Kidney epithelial cell (primary cell): Measurements from ENCODE around the gene VWA5B1. TPM values are rescaled to one million over a fixed set of nuclear protein-coding genes. Genes with fewer than 3 reads are reported as not detected.

Experiments used
- DNase-seq: peaks from one replicate; pipeline ENCODE4 v3.0.0-alpha.2; 2010; ENCODE audit warnings: low read depth
- H3K27me3 ChIP-seq: 2 replicates; pipeline ENCODE4 v1.6.0; 2011; ENCODE audit warnings: low read length; ENCODE audit not compliant: control insufficient read depth, insufficient read depth
- H3K36me3 ChIP-seq: 2 replicates; pipeline ENCODE4 v1.5.1; 2011; ENCODE audit warnings: low read length; ENCODE audit not compliant: control insufficient read depth, insufficient read depth
- H3K4me3 ChIP-seq: 2 replicates; pipeline ENCODE4 v1.5.1; 2011; ENCODE audit warnings: low read depth, mild to moderate bottlenecking, control low read depth, low read length
- total RNA-seq: library from RNA; depleted of rRNA; stranded (reverse); fragments of >200 nt; gene quantifications from 2 replicates; pipeline ENCODE4 v1.2.3, GENCODE V29; 2015
- TF ChIP-seq, protein P1 (sequence below): IDR thresholded peaks from 2 replicates; pipeline ENCODE4 v1.5.1; 2011; ENCODE audit warnings: mild to moderate bottlenecking, moderate library complexity, low read length, control low read depth, inconsistent platforms; ENCODE audit not compliant: insufficient read depth, poor library complexity, severe bottlenecking

VWA5B1 gene
- total RNA-seq, 1 donor from 2014 or later, result not detected

DNA sequence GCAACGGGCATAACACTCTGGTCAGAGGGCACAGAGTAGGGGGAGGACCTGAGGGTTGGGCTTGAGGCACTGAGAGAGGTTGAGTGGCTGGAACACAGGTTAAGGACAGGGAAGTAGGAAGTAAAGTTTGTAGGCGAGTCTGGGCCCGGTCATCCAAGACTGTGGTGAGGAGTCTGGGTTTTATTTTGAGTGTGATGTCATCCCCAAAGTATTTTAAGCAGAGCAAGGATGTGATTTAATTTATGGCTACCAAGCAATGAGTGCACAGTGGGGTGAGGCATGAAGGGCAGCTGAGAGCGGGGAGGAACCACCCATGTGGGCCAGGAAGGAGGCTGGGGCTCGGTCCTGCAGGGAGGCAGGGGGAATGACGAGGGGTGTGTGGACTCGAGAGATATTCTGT lies 11.2 kb upstream of the VWA5B1 start:
- Histone ChIP-seq H3K36me3 (no peaks in the 10 kb centered on the region), H3K27me3 (no peaks in the 10 kb centered on the region), H3K4me3 (no peak overlapping the region)
- peak; percentile 82 for DNase-seq
- TF ChIP-seq, protein P1, sequence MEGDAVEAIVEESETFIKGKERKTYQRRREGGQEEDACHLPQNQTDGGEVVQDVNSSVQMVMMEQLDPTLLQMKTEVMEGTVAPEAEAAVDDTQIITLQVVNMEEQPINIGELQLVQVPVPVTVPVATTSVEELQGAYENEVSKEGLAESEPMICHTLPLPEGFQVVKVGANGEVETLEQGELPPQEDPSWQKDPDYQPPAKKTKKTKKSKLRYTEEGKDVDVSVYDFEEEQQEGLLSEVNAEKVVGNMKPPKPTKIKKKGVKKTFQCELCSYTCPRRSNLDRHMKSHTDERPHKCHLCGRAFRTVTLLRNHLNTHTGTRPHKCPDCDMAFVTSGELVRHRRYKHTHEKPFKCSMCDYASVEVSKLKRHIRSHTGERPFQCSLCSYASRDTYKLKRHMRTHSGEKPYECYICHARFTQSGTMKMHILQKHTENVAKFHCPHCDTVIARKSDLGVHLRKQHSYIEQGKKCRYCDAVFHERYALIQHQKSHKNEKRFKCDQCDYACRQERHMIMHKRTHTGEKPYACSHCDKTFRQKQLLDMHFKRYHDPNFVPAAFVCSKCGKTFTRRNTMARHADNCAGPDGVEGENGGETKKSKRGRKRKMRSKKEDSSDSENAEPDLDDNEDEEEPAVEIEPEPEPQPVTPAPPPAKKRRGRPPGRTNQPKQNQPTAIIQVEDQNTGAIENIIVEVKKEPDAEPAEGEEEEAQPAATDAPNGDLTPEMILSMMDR, result no peak

GRCh38 chr1:20280341-20280740 lies 10.3 kb upstream of the VWA5B1 start:
- no peaks in the 10 kb centered on the region for H3K36me3 ChIP-seq
- DNase-seq, result no peak
- no peaks in the 10 kb centered on the region for H3K27me3 ChIP-seq
- H3K4me3 ChIP-seq, result no peak overlapping the region
- TF ChIP-seq, protein P1, result no peak

DNA sequence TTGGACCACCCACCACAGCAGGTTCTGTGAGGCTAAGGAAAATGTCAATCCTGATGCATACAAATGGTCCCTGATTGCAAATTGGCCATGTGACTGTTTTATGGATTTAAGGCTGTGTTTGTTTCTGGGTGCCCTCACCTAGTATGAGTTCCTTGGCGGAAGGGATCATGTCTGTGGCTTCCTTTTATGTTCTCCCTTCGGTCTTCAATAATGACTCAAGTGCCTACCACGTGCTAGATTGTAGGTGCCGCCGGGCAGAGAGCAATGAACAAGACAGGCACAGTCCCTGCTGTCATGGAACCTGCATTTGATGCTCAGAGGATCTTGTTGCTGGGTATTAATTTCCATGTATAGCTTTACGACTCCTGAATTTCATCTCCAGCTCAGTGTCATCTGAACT lies 9.8 kb upstream of the VWA5B1 start:
- Histone ChIP-seq H3K4me3 (no peak overlapping the region), H3K27me3 (no peaks in the 10 kb centered on the region), H3K36me3 (no peaks in the 10 kb centered on the region)
- no peak for DNase-seq
- TF ChIP-seq, protein P1, result no peak

GRCh38 chr1:20281801-20282200 lies 8.9 kb upstream of the VWA5B1 start:
- DNase-seq, result peak; percentile 39
- Histone ChIP-seq H3K27me3 (no peaks in the 10 kb centered on the region), H3K4me3 (no peak overlapping the region), H3K36me3 (no peaks in the 10 kb centered on the region)
- TF ChIP-seq, protein P1, result no peak

DNA sequence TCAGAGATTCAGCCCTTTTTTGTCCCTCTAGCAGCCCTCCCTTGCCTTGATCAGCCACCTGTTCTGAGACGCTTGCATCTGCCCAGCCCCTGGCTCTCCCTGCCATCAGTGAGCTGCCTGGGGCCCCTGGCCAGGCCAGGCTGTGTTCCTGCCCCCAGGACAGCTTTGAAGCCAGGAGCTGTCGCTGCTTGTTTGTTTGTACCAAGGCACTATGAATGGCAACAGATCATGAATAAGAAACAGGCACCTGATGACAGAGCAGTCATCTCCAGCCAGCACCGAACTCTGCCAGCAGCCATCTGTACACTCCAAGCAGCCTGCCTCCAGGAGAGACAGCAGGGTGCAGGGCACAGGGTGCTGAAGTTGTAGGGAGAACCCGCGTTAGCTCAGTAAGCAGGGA lies 8.1 kb upstream of the VWA5B1 start:
- H3K36me3 ChIP-seq, result no peaks in the 10 kb centered on the region
- TF ChIP-seq, protein P1, result no peak
- DNase-seq, result no peak
- no peak overlapping the region for H3K4me3 ChIP-seq
- no peaks in the 10 kb centered on the region for H3K27me3 ChIP-seq

DNA sequence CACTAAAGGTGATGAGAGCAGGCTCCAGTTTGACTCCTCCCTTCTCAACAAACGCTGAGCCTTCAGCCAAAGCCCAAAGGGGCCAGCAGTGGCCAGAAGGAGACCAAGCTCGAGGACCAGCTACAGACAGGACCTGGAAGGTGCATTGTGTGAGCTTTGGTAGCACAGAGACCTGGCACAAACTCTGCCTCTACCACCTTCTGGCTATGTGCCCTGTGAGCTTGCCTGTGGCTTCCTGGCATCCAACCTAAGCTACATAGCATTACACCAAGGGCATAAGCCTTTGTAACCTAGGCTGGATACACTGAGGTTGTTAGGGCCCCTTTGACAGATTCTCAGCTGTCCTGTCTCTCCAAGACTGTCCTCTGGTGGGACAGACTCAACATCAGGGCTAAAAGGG lies 6.6 kb upstream of the VWA5B1 start:
- TF ChIP-seq, protein P1, result no peak
- DNase-seq, result no peak
- no peak overlapping the region for H3K4me3 ChIP-seq
- no peaks in the 10 kb centered on the region for H3K27me3 ChIP-seq
- no peaks in the 10 kb centered on the region for H3K36me3 ChIP-seq
